SH-SY5Y (cell line): ENCODE data around the gene PDLIM7.

Experiments used
- GATA2 ChIP-seq: IDR thresholded peaks from 2 replicates; pipeline ENCODE4 v1.6.1; 2011; ENCODE audit warnings: mild to moderate bottlenecking, low read depth, low read length
- GATA3 ChIP-seq: IDR thresholded peaks from 2 replicates; pipeline ENCODE4 v1.6.1; 2011; ENCODE audit warnings: low read depth, mild to moderate bottlenecking, low read length, moderate library complexity

- no peak for TF ChIP-seq GATA2
- no peak for TF ChIP-seq GATA3
These were observed 30.5 kb downstream of the PDLIM7 start for GRCh38 chr5:177466861-177467260.
